Gastrocnemius medialis (tissue), 4 donors: Measurements from ENCODE around the gene PPT2.

ENCODE experiments used
- CTCF ChIP-seq, 5 experiments: fragments of 450-650 bp in 3 of 5; fragments of 200-600 bp in 2 of 5; sonication (generic) in 2 of 5; IDR thresholded peaks in 4 of 5; conservative IDR thresholded peaks in 1 of 5; 1 replicate in 4 of 5; 2 replicates in 1 of 5; pipeline ENCODE4 v1.5.1; 2016 to 2019; ENCODE audit warnings: antibody characterized with exemption in 5 of 5, mild to moderate bottlenecking in 3 of 5, moderate library complexity in 3 of 5
- POLR2A ChIP-seq, 2 donors: fragments of 450-650 bp; IDR thresholded peaks; one replicate each; pipeline ENCODE4 v1.6.1; 2017; ENCODE audit warnings: antibody characterized with exemption in 2 of 2, mild to moderate bottlenecking in 2 of 2, moderate library complexity in 2 of 2

- TF ChIP-seq POLR2A (IDR thresholded peaks at IDR 0.05) = no peak
- TF ChIP-seq CTCF (IDR thresholded peaks at IDR 0.05 in 4 of 5, conservative IDR thresholded peaks at IDR 0.05 in 1 of 5) = no peak
Observed at GRCh38 chr6:32123681-32124080, 30.3 kb upstream of the PPT2 start.
